Upper lobe of left lung (tissue), 4 donors: ENCODE results near the gene MYO6.

Experiments used
- EP300 ChIP-seq, 4 donors: sonication (generic); formaldehyde crosslinking; IDR thresholded peaks; one replicate each; pipeline ENCODE4 v1.5.1; 2017; ENCODE audit warnings: antibody characterized with exemption in 4 of 4, control low read depth in 2 of 4
- POLR2A ChIP-seq, 4 donors: fragments of 450-650 bp; IDR thresholded peaks; one replicate each; pipeline ENCODE4 v1.5.1; 2016 to 2017; ENCODE audit warnings: antibody characterized with exemption in 4 of 4, mild to moderate bottlenecking in 2 of 4
- POLR2AphosphoS5 ChIP-seq, 2 donors: sonication (generic); formaldehyde crosslinking; IDR thresholded peaks; one replicate each; pipeline ENCODE4 v1.5.1; 2017; ENCODE audit warnings: antibody characterized with exemption in 2 of 2
- TF ChIP-seq, protein P1 (sequence below), 6 experiments: fragments of 450-650 bp in 4 of 6; fragments of 200-600 bp in 2 of 6; sonication (generic) in 2 of 6; IDR thresholded peaks; one replicate each; pipeline ENCODE4 v1.5.1; 2016 to 2019; ENCODE audit warnings: antibody characterized with exemption in 6 of 6

DNA sequence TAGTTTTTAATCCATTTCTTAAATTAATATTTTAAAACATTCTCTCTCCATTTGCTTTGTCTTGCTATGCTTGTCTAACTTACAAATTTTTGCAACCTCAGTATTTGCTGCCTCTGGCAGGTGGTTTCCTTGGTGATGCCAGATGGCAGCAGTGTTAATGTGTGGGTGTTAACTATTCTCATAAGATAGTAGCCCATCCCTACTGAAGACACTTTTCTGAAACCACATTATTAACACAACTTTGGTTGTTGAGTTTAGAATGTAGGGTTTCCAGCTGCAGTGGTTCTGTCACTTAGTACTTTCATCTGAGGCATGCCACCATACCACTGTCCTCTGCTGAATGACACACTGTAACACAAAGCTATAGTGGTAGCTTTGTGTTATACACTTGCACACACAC is 75.1 kb downstream of the MYO6 start:
- TF ChIP-seq, protein P1, sequence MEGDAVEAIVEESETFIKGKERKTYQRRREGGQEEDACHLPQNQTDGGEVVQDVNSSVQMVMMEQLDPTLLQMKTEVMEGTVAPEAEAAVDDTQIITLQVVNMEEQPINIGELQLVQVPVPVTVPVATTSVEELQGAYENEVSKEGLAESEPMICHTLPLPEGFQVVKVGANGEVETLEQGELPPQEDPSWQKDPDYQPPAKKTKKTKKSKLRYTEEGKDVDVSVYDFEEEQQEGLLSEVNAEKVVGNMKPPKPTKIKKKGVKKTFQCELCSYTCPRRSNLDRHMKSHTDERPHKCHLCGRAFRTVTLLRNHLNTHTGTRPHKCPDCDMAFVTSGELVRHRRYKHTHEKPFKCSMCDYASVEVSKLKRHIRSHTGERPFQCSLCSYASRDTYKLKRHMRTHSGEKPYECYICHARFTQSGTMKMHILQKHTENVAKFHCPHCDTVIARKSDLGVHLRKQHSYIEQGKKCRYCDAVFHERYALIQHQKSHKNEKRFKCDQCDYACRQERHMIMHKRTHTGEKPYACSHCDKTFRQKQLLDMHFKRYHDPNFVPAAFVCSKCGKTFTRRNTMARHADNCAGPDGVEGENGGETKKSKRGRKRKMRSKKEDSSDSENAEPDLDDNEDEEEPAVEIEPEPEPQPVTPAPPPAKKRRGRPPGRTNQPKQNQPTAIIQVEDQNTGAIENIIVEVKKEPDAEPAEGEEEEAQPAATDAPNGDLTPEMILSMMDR (IDR thresholded peaks at IDR 0.05) = no peak
- TF ChIP-seq POLR2A (IDR thresholded peaks at IDR 0.05) = no peak
- no peak for TF ChIP-seq POLR2AphosphoS5 (IDR thresholded peaks at IDR 0.05)
- TF ChIP-seq EP300 (IDR thresholded peaks at IDR 0.05) = no peak
